Right lobe of liver (tissue), 6 donors: ENCODE data around the gene TERB2. TPM values are rescaled to one million over a fixed set of nuclear protein-coding genes. Genes with fewer than 3 reads are reported as not detected.

ENCODE experiments used
- ATAC-seq, 4 donors: fragments of 200-7000 bp; cut with Tn5 transposase; one replicate each; pipeline ENCODE4 v1.9.1; 2020; ENCODE audit warnings: mild to moderate bottlenecking in 4 of 4, moderate library complexity in 4 of 4
- DNase-seq, 3 donors: peaks; one replicate each; pipeline ENCODE4 v3.0.0-alpha.2; 2020
- H3K27ac ChIP-seq, 3 donors: fragments of 200-600 bp; one replicate each; pipeline ENCODE4 v1.8.0; 2022
- H3K27me3 ChIP-seq, 2 donors: fragments of 200-600 bp; one replicate each; pipeline ENCODE4 v1.8.0; 2022
- H3K36me3 ChIP-seq, 4 donors: fragments of 200-600 bp; sonication (generic) in 1 of 4; one replicate each; pipeline versions ENCODE4 v1.5.1 to v1.8.0; 2017 to 2022; ENCODE audit warnings: control low read depth in 1 of 4
- H3K4me1 ChIP-seq, 4 donors: fragments of 200-600 bp; sonication (generic) in 1 of 4; one replicate each; pipeline versions ENCODE4 v1.5.1 to v1.8.0; 2017 to 2022; ENCODE audit warnings: control low read depth in 1 of 4
- H3K4me3 ChIP-seq, 3 donors: fragments of 200-600 bp; one replicate each; pipeline ENCODE4 v1.8.0; 2022
- H3K9me3 ChIP-seq, 4 donors: fragments of 200-600 bp; sonication (generic) in 1 of 4; one replicate each; pipeline versions ENCODE4 v1.5.1 to v1.8.0; 2017 to 2022; ENCODE audit warnings: control low read depth in 1 of 4
- POLR2A ChIP-seq: fragments of 450-650 bp; IDR thresholded peaks from one replicate; pipeline ENCODE4 v1.6.1; 2017; ENCODE audit warnings: antibody characterized with exemption, mild to moderate bottlenecking
- WGBS: methylation state at CpG from one replicate; pipeline ENCODE4 v1.1.6; 2018; ENCODE audit warnings: low coverage, low lambda C conversion rate; ENCODE audit not compliant: insufficient coverage; ENCODE audit errors: missing lambda C conversion rate; 5-methylcytosine and 5-hydroxymethylcytosine counted together
- intact Hi-C, 2 donors: fragments of 100-400 bp; cut with DNase I; formaldehyde crosslinking; loops; one replicate each; pipeline versions ENCODE4 v1.11.2 to v1.14.1; 2022
- small RNA-seq, 2 experiments: library from RNA; depleted of rRNA; stranded (forward); fragments of <200 nt; gene quantifications; one replicate each; pipeline ENCODE3, GENCODE V24; 2016
- total RNA-seq, 6 experiments: library from RNA; depleted of rRNA in 2 of 6; stranded (reverse); fragments of >200 nt in 2 of 6; fragmentation: NEBNext Ultra II Directional in 3 of 6; extraction: Animal tissue kit (Norgen Biotek cat#: 25700) in 3 of 6; gene quantifications; one replicate each; pipeline versions ENCODE4 v1.1.0 to v1.2.4, GENCODE V29; 2016 to 2023
- TF ChIP-seq, protein P1 (sequence below), 4 donors: fragments of 200-600 bp in 3 of 4; fragments of 450-650 bp in 1 of 4; IDR thresholded peaks; one replicate each; pipeline versions ENCODE4 v1.5.1 to v1.8.0; 2016 to 2022; ENCODE audit warnings: antibody characterized with exemption in 4 of 4, mild to moderate bottlenecking in 2 of 4
- donor health status: DM: no; HTN: yes; CAD: no.
- donor health status: DM: no; HTN: no; CAD: no.
- donor health status: DM: no; HTN: no; CAD: no.
- donor health status: DM: no; HTN: yes; CAD: no.
- donor health status: DM: no; HTN: yes; CAD: no.

The TERB2 gene
- total RNA-seq, 6 experiments from 2014 or later, result 0.32 TPM; not detected in 5

DNA sequence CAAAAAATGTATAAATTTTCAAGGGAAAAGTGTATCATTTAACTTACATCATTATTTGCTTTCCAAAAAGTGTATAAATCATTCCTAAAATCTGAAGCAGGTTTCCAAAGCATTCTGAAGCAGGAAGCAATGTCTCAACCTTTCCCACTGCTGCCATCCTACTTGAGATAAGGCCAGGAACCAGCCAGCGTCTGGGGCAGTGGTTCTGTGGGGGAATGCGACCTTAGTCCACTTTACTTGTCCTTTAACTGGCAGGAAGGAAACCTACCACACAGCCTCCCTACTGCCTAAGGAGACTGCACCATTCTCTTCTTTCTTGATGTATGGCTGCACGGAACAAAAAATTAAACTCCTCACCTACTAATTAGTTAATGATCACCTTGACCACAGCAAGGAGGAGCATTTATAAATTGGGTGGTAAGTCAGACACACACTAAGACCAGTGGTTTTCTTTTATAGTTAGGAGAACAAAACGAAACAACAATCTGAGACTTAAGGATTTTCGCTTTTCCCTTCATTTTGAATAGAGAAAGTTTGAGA lies 70.2 kb downstream of the TERB2 start:
- Histone ChIP-seq H3K9me3 (no peaks in the 10 kb centered on the region), H3K4me3 (peak overlapping the region in 2 of 3 donors; percentile 35 to 36), H3K4me1 (peaks cover 0 to 55% (median 8%) of the 10 kb centered on the region in 4 donors), H3K27ac (peak overlapping the region in 2 of 3 donors; percentile 43 to 50), H3K27me3 (no peaks in the 10 kb centered on the region), H3K36me3 (peaks cover 0 to 10% (median 0%) of the 10 kb centered on the region in 4 donors)
- TF ChIP-seq, protein P1, sequence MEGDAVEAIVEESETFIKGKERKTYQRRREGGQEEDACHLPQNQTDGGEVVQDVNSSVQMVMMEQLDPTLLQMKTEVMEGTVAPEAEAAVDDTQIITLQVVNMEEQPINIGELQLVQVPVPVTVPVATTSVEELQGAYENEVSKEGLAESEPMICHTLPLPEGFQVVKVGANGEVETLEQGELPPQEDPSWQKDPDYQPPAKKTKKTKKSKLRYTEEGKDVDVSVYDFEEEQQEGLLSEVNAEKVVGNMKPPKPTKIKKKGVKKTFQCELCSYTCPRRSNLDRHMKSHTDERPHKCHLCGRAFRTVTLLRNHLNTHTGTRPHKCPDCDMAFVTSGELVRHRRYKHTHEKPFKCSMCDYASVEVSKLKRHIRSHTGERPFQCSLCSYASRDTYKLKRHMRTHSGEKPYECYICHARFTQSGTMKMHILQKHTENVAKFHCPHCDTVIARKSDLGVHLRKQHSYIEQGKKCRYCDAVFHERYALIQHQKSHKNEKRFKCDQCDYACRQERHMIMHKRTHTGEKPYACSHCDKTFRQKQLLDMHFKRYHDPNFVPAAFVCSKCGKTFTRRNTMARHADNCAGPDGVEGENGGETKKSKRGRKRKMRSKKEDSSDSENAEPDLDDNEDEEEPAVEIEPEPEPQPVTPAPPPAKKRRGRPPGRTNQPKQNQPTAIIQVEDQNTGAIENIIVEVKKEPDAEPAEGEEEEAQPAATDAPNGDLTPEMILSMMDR (IDR thresholded peaks at IDR 0.05), result no peak
- TF ChIP-seq POLR2A, result no peak
- no peak for ATAC-seq
- intact Hi-C loops, result loop anchor here in 1 of 2 donors (10.0 kb wide), 1 partner anchor 172 kb away; no protein-coding TSS in a partner anchor
- no peak for DNase-seq
- WGBS, result 32% methylated on average over 5 of the region's 5 CpGs

DNA sequence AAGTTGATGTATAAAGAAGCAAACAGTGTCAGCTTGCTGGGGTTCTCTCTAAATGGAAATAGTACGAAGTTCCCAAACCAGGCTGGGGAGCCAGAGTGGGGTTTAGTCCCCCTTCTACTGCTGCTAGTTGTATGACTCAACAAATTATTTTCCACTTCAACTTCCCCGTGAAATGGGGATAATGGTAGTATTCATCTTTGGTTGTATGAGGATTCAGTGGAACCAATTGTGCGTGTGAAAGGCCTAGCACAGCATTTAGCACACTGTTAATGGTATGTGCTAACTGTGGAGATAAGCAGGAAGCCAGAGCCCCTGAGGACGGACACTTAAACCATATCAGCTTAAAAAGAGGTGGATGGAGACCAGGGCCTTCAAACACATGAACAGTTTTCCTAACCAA lies 70.7 kb downstream of the TERB2 start:
- Histone ChIP-seq H3K4me3 (peak overlapping the region in 1 of 3 donors; percentile 36), H3K4me1 (peaks cover 0 to 55% (median 8%) of the 10 kb centered on the region in 4 donors), H3K27me3 (no peaks in the 10 kb centered on the region), H3K9me3 (no peaks in the 10 kb centered on the region), H3K27ac (peak overlapping the region in 2 of 3 donors; percentile 17 to 50), H3K36me3 (peaks cover 0 to 10% (median 0%) of the 10 kb centered on the region in 4 donors)
- TF ChIP-seq POLR2A, result no peak
- TF ChIP-seq, protein P1 (IDR thresholded peaks at IDR 0.05), result no peak
- WGBS, result 66% methylated on average over 4 of the region's 4 CpGs
- ATAC-seq (no peak), DNase-seq (no peak)
- intact Hi-C loops, result loop anchor here in 1 of 2 donors (10.0 kb wide), 1 partner anchor 172 kb away; no protein-coding TSS in a partner anchor

Small RNA genes within 50 kb of the gene (small RNA-seq; reads per million reads assigned to genes)
- gene RNU1-78P, result 0 reads per million in 2 experiments
- 0 reads per million in 2 experiments for gene RNU6-1108P
- 0 reads per million in 2 experiments for gene RNU6-1332P
- 0 reads per million in 2 experiments for gene RNU6-966P

Other genes starting within 250 kb of the TERB2 start
- 1 to 10 TPM in 2 of 6 experiments, under 1 TPM in 4; 0.28 to 1.9 (median 0.71) TPM for gene PATL2, start 245.4 kb upstream of the TERB2 start, total RNA-seq
- 1,000 to 10,000 TPM in 5 of 6 experiments, 100 to 1,000 TPM in 1; 894 to 5,671 (median 2,154) TPM for gene B2M, start 245.2 kb upstream of the TERB2 start, total RNA-seq
- gene TRIM69, start 220.2 kb upstream of the TERB2 start, total RNA-seq, result 10 to 100 TPM in 1 of 6 experiments, 1 to 10 TPM in 5; 3.8 to 16.9 (median 6.5) TPM
- gene SORD, start 66.5 kb downstream of the TERB2 start, total RNA-seq, result 100 to 1,000 TPM in 5 of 6 experiments, 10 to 100 TPM in 1; 87.1 to 380 (median 236) TPM
- gene DUOX2, start 157.5 kb downstream of the TERB2 start, total RNA-seq, result under 1 TPM in 5 of 6 experiments, not detected in 1; 0.02 to 0.93 (median 0.25) TPM
- gene DUOXA2, start 157.6 kb downstream of the TERB2 start, total RNA-seq, result 1 to 10 TPM in 1 of 6 experiments, not detected in 5; 1.4 TPM
- gene DUOXA1, start 173.2 kb downstream of the TERB2 start, total RNA-seq, result not detected
- gene DUOX1, start 173.3 kb downstream of the TERB2 start, total RNA-seq, result 1 to 10 TPM in 1 of 6 experiments, under 1 TPM in 2, not detected in 3; 0.06 to 1.4 (median 0.19) TPM
- gene SHF, start 231.3 kb downstream of the TERB2 start, total RNA-seq, result 10 to 100 TPM; 12.7 to 23.5 (median 15.1) TPM